AG10803 (cell line): ENCODE data around the gene ZBTB9.

Source experiments
- DNase-seq: peaks from one replicate; pipeline ENCODE4 v3.0.0; 2010; ENCODE audit warnings: low read depth
- H3K4me3 ChIP-seq: 2 replicates; pipeline ENCODE4 v1.5.1; 2011; ENCODE audit warnings: mild to moderate bottlenecking, low read length, control low read depth
- TF ChIP-seq, protein P1 (sequence below): conservative IDR thresholded peaks from 2 replicates; pipeline ENCODE4 v1.5.1; 2011; ENCODE audit warnings: mild to moderate bottlenecking, low read length, control low read depth, inconsistent platforms

Gene ZBTB9

GRCh38 chr6:33431880-33432541 is 22.4 kb upstream of the ZBTB9 start:
- DNase-seq, result no peak
- TF ChIP-seq, protein P1, sequence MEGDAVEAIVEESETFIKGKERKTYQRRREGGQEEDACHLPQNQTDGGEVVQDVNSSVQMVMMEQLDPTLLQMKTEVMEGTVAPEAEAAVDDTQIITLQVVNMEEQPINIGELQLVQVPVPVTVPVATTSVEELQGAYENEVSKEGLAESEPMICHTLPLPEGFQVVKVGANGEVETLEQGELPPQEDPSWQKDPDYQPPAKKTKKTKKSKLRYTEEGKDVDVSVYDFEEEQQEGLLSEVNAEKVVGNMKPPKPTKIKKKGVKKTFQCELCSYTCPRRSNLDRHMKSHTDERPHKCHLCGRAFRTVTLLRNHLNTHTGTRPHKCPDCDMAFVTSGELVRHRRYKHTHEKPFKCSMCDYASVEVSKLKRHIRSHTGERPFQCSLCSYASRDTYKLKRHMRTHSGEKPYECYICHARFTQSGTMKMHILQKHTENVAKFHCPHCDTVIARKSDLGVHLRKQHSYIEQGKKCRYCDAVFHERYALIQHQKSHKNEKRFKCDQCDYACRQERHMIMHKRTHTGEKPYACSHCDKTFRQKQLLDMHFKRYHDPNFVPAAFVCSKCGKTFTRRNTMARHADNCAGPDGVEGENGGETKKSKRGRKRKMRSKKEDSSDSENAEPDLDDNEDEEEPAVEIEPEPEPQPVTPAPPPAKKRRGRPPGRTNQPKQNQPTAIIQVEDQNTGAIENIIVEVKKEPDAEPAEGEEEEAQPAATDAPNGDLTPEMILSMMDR, result no peak
- no peak overlapping the region for H3K4me3 ChIP-seq

DNA sequence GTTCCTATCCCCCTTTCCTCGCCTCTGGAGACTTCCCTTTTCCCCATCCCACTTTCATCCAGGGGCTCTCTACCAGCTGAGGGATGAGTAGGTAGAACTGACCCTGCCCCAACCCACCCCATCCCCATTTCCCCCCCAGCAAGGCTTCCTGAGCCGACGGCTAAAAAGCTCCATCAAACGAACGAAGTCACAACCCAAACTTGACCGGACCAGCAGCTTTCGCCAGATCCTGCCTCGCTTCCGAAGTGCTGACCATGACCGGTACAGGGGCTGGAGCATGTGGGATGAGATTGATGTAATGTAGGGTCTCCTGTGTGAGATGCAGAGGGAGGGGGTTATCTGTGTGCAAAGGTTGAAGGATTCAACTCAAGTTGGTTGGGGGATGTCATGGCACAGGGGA is 21.8 kb upstream of the ZBTB9 start:
- H3K4me3 ChIP-seq, result no peak overlapping the region
- DNase-seq, result no peak
- TF ChIP-seq, protein P1, result no peak

DNA sequence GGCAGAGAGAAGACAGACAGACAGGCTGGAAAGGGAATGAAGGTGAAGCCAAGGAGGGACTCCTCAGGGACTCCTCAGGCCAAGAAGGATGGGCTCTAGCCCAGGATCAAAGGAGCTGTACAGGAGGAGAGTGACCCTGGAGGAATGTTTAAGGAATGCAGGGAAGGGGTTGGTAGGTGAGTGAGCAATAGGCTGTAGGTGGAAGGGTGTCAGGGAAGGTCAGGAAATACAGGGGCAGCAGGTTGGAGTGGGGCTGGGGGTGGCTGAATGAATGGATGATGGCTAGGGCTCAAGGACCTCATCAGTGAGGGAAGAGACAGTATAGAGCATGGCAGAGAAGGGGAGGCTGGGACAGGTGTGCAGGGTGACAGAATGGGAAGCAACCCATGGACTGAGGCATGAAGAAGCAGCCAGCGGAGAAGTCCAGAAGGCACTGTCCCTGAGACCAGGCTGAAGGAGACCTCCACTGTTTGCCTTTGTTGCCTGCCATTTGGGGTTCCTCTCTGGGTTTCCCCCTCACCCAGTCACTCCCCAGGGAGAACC is 21.3 kb upstream of the ZBTB9 start:
- TF ChIP-seq, protein P1, result no peak
- DNase-seq, result no peak
- no peak overlapping the region for H3K4me3 ChIP-seq

- TF ChIP-seq, protein P1, result no peak
- H3K4me3 ChIP-seq, result no peak overlapping the region
- no peak for DNase-seq
Measured at GRCh38 chr6:33433544-33434191, 20.7 kb upstream of the ZBTB9 start.

DNA sequence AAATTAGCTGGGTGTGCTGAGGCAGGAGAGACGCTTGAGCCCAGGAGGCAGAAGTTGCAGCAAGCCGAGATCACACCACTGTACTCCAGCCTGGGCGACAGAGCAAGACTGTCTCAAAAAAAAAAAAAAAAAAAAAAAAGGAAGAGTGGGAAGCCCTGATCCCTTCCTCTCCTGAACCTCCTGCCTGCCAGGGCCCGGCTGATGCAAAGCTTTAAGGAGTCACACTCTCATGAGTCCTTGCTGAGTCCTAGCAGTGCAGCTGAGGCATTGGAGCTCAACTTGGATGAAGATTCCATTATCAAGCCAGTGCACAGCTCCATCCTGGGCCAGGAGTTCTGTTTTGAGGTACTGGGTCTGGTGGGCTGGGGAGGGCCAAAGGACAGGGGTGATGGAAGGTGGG is 19.4 kb upstream of the ZBTB9 start:
- DNase-seq, result no peak
- TF ChIP-seq, protein P1, result no peak
- no peak overlapping the region for H3K4me3 ChIP-seq

GRCh38 chr6:33437666-33438065 is 16.7 kb upstream of the ZBTB9 start:
- DNase-seq, result no peak
- H3K4me3 ChIP-seq, result no peak overlapping the region
- TF ChIP-seq, protein P1, result no peak
